ENCODE measurements around the gene PBXIP1. TPM values are rescaled to one million over a fixed set of nuclear protein-coding genes. Genes with fewer than 3 reads are reported as not detected.

The PBXIP1 gene
- total RNA-seq, 1 experiment from 2014 or later = 21.6 TPM

DNA sequence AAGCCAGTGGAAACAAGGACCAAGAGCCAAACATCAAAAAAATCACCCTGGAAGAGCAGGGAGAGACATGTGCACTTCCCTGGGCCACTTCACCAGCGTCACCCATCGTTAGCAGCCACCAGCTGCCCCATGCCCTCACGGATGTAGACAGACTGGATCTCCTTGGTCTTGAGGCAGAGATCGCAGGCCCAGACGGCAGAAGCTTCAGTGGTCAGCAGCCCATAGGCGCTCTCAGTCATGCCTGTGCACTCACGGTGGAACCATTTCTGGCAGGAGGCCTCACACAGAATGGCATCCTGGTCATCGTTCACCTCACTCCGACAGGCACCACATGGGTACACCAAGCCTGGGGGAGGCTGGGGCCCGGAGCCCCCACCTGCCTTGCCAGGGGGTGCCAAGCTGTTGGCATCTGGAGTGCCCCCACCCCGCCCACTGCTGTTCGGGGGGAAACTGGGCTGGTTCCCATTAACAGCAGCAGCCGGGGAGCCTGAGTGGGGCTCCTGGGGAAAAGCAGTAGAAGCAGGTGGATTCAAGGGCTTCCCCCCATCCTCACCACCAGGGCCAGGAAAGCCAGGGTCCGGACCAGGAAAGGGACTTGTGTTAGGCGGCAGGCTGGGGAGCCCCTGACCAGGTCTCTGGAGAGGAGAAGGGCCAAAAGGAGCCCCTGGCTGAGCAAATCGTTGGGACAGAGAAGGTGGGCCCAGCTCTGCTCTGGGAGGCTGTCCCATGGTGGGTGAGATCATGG, 3.0 kb upstream of the PBXIP1 start:
- Histone ChIP-seq H3K23ac (ENCODE audit: insufficient read length, low read depth, low read length) (no peak overlapping the region), H3K4ac (ENCODE audit: low read depth, low read length) (no peak overlapping the region), H3K9ac (ENCODE audit: extremely low read depth, insufficient read length, low read length) (no peak overlapping the region), H4K91ac (ENCODE audit: insufficient read length, low read depth, low read length) (no peak overlapping the region), H3T11ph (ENCODE audit: low read length) (no peak overlapping the region), H2BK20ac (ENCODE audit: low read depth, low read length, poor library complexity, severe bottlenecking) (no peak overlapping the region), H3K79me2 (ENCODE audit: insufficient read depth, low read length) (no peaks in the 10 kb centered on the region; the same call in 1 of the 2 replicates), H2AK5ac (ENCODE audit: insufficient read length, low read length) (no peak overlapping the region), H2AFZ (ENCODE audit: low read length) (no peak overlapping the region), H3K56ac (ENCODE audit: insufficient read length, low read depth, low read length) (no peak overlapping the region), H3K14ac (ENCODE audit: insufficient read depth, low read length) (no peak overlapping the region), H4K8ac (replicated peaks; ENCODE audit: insufficient read length, low read depth, low read length) (no peak overlapping the region), H3K4me1 (ENCODE audit: insufficient read depth, low read length) (peaks cover 6% of the 10 kb centered on the region; the same call in 1 of the 2 replicates), H3K18ac (ENCODE audit: insufficient read length, low read depth, low read length) (no peak overlapping the region), H2BK12ac (ENCODE audit: insufficient read length, low read depth, low read length) (no peak overlapping the region), H3K23me2 (ENCODE audit: insufficient read length, low read depth, low read length, poor library complexity, severe bottlenecking) (peaks cover 16% of the 10 kb centered on the region), H4K20me1 (ENCODE audit: control insufficient read depth, insufficient read depth, insufficient read length) (no peaks in the 10 kb centered on the region), H3K79me1 (ENCODE audit: insufficient read depth, low read depth, low read length, poor library complexity, severe bottlenecking) (no peaks in the 10 kb centered on the region), H3K9me3 (ENCODE audit: control insufficient read depth, low read depth, low read length) (no peaks in the 10 kb centered on the region), H2BK120ac (ENCODE audit: low read depth, low read length, poor library complexity, severe bottlenecking) (no peak overlapping the region), H3K27me3 (ENCODE audit: insufficient read depth, low read length) (no peaks in the 10 kb centered on the region), H4K5ac (ENCODE audit: insufficient read length, low read depth, low read length) (no peak overlapping the region), H3K4me2 (ENCODE audit: insufficient read depth, insufficient read length, low read length) (no peak overlapping the region), H3K27ac (ENCODE audit: insufficient read length, low read depth, low read length) (no peak overlapping the region), H2BK15ac (ENCODE audit: low read depth, low read length) (no peak overlapping the region), H2BK5ac (ENCODE audit: insufficient read length, low read length) (no peak overlapping the region)
- peaks cover 14 to 44% (median 32%) of the 10 kb centered on the region in 3 experiments; a peak in 6 of 7 replicates for H3K36me3 Mint-ChIP-seq (ENCODE audit: insufficient read depth in 1 of 3, low read depth in 3 of 3)
- DNase-seq = no peak
- no peaks in the 10 kb centered on the region for H3K9me3 Mint-ChIP-seq
- peak overlapping the region in 1 of 2 experiments; percentile 46; a peak in 2 of 5 replicates for H3K4me3 Mint-ChIP-seq
- no CpG with 5 or more reads among the region's 16 CpGs for WGBS (ENCODE audit: extremely low coverage, insufficient read length, low lambda C conversion rate)
- no peak overlapping the region; a peak in 1 of 7 replicates for H3K27ac Mint-ChIP-seq
- TF ChIP-seq, protein P1, sequence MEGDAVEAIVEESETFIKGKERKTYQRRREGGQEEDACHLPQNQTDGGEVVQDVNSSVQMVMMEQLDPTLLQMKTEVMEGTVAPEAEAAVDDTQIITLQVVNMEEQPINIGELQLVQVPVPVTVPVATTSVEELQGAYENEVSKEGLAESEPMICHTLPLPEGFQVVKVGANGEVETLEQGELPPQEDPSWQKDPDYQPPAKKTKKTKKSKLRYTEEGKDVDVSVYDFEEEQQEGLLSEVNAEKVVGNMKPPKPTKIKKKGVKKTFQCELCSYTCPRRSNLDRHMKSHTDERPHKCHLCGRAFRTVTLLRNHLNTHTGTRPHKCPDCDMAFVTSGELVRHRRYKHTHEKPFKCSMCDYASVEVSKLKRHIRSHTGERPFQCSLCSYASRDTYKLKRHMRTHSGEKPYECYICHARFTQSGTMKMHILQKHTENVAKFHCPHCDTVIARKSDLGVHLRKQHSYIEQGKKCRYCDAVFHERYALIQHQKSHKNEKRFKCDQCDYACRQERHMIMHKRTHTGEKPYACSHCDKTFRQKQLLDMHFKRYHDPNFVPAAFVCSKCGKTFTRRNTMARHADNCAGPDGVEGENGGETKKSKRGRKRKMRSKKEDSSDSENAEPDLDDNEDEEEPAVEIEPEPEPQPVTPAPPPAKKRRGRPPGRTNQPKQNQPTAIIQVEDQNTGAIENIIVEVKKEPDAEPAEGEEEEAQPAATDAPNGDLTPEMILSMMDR (conservative IDR thresholded peaks at IDR 0.05) = no peak
- H3K27me3 Mint-ChIP-seq (ENCODE audit: low read depth) = no peaks in the 10 kb centered on the region
- peaks cover 63 to 69% of the 10 kb centered on the region in 2 experiments for H3K4me1 Mint-ChIP-seq

Data from H9 (cell line).